Osteocyte (in vitro differentiated cells): ENCODE data around the gene KLRF1. TPM values are rescaled to one million over a fixed set of nuclear protein-coding genes. Genes with fewer than 3 reads are reported as not detected.

Source experiments
- DNase-seq: peaks from one replicate; pipeline ENCODE4 v3.0.0; 2021; ENCODE audit warnings: mixed read lengths; ENCODE audit not compliant: unreplicated experiment; ENCODE audit errors: extremely low spot score
- H3K27ac Mint-ChIP-seq: one replicate; pipeline ENCODE4 v1.8.0; 2021; ENCODE audit warnings: mild to moderate bottlenecking, mixed read lengths; ENCODE audit not compliant: unreplicated experiment
- H3K27me3 Mint-ChIP-seq: one replicate; pipeline ENCODE4 v1.8.0; 2021; ENCODE audit warnings: mixed read lengths; ENCODE audit not compliant: unreplicated experiment
- H3K36me3 Mint-ChIP-seq: one replicate; pipeline ENCODE4 v1.8.0; 2021; ENCODE audit warnings: mixed read lengths; ENCODE audit not compliant: unreplicated experiment
- H3K4me1 Mint-ChIP-seq: one replicate; pipeline ENCODE4 v1.8.0; 2021; ENCODE audit warnings: mixed read lengths; ENCODE audit not compliant: unreplicated experiment
- H3K4me3 Mint-ChIP-seq: one replicate; pipeline ENCODE4 v1.8.0; 2021; ENCODE audit warnings: mild to moderate bottlenecking, moderate library complexity, mixed read lengths; ENCODE audit not compliant: unreplicated experiment
- H3K9me3 Mint-ChIP-seq: one replicate; pipeline ENCODE4 v1.8.0; 2021; ENCODE audit warnings: mixed read lengths; ENCODE audit not compliant: unreplicated experiment
- total RNA-seq: library from RNA; stranded (reverse); gene quantifications from 2 replicates; pipeline ENCODE4 v1.2.1, GENCODE V29; 2021
- TF ChIP-seq, protein P1 (sequence below): fragments of 200-600 bp; sonication (generic); IDR thresholded peaks from 2 replicates; pipeline ENCODE4 v1.5.0; 2021; ENCODE audit warnings: antibody characterized with exemption, mild to moderate bottlenecking, moderate library complexity

The KLRF1 gene
- total RNA-seq, 1 donor from 2014 or later = not detected

DNA sequence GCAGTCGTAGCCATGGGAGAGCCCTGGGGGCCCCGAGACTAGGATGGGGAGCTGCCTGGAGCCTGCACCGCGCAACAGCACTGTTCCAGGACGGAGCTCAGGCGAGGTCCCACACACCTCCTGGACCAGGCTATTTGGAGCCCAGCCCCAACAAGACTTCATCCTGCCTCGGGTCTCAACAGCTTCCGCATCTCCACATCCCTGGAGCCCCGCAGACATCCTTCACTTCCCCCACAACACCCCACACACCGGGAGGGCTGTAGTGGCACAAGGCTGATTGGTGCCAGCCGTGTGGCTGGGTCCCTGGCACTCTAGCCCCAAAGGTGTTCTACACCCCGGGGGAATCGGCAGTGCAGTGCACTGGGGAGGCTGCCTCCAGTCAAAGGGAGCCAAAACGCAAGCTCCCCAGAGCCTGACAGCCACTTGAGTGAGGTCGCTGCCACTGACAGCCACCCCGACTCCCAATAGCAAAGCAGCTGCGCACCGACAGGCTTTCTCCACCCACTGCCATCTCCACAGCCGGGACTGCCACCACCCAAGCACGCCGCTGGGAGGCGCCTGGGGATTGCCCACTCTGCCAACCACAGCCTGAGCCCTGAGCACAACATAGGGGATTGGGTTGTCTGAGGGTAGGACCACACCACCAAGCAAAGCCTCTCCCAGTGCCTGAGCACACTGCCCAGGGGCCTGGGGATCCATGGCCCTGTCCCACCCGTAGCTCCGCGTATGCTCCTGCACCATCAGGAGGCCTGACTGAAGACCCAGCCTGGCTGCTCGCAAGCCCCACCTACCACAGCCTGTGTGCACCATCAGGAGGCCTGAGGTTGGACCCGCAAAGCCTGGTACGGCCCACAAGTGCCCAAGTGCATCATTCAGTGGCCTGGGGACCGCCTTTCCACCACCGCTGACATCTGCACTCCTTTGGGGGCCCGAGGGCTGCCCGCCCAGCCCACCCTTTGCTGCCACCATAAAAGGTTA lies 13.2 kb upstream of the KLRF1 start:
- no peak for DNase-seq
- H3K4me1 Mint-ChIP-seq = no peaks in the 10 kb centered on the region
- no peak overlapping the region for H3K27ac Mint-ChIP-seq
- no peaks in the 10 kb centered on the region for H3K9me3 Mint-ChIP-seq
- H3K36me3 Mint-ChIP-seq = no peaks in the 10 kb centered on the region
- H3K4me3 Mint-ChIP-seq = no peak overlapping the region
- TF ChIP-seq, protein P1, sequence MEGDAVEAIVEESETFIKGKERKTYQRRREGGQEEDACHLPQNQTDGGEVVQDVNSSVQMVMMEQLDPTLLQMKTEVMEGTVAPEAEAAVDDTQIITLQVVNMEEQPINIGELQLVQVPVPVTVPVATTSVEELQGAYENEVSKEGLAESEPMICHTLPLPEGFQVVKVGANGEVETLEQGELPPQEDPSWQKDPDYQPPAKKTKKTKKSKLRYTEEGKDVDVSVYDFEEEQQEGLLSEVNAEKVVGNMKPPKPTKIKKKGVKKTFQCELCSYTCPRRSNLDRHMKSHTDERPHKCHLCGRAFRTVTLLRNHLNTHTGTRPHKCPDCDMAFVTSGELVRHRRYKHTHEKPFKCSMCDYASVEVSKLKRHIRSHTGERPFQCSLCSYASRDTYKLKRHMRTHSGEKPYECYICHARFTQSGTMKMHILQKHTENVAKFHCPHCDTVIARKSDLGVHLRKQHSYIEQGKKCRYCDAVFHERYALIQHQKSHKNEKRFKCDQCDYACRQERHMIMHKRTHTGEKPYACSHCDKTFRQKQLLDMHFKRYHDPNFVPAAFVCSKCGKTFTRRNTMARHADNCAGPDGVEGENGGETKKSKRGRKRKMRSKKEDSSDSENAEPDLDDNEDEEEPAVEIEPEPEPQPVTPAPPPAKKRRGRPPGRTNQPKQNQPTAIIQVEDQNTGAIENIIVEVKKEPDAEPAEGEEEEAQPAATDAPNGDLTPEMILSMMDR = peak; percentile 27
- H3K27me3 Mint-ChIP-seq = peaks cover 19% of the 10 kb centered on the region

DNA sequence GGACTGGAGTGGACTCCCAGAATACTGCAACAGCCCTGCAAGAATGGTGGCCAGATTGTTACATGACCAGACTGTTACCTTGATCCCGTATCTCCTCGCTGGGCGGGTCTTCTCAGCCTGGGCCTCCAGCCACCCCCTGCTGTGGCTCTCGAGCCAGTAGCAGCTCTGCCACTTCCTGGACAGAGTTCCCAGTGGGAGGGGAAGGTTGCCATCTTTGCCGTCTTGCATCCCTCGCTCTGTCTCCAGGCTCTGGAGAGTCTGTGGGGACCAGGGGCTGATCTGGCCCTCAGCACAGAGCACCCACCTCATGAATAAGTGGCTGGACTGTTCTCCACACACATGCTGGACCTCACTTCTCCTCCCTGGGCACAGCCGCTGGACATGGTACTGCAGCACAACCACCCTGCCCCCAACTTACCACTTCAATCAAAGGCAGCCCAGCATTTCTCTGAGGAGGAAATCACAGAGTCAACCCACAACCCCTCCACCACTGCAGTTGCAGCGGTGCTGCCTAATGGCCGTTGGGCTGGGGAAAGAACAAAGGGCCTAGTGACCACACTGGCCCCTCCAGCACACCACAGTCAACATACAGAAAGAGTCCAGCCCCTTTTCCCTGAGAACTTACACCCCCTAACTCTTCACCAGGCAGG lies 6.9 kb upstream of the KLRF1 start:
- Mint-ChIP-seq H3K36me3 (no peaks in the 10 kb centered on the region), H3K9me3 (no peaks in the 10 kb centered on the region), H3K4me3 (no peak overlapping the region), H3K27ac (no peak overlapping the region), H3K27me3 (peaks cover 2% of the 10 kb centered on the region), H3K4me1 (no peaks in the 10 kb centered on the region)
- TF ChIP-seq, protein P1 = no peak
- DNase-seq = no peak

DNA sequence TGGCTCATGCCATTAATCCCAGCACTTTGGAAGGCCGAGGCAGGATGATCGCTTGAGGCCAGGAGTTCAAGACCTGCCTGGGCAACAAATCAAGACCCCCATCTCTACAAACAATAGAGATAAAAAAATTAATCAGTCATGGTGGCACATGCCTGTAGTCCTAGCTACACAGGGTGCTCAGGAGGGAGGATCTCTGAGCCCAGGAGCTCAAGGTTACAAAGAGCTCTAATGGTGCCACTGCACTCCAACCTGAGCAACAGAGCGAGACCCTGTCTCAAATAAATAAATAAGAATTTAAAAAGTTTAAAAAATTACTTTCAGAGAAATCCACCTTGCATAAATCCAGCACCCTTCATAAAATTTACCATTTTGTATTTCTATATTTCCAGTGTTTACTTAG lies 2.2 kb downstream of the KLRF1 start:
- peaks cover 6% of the 10 kb centered on the region for H3K27me3 Mint-ChIP-seq

DNA sequence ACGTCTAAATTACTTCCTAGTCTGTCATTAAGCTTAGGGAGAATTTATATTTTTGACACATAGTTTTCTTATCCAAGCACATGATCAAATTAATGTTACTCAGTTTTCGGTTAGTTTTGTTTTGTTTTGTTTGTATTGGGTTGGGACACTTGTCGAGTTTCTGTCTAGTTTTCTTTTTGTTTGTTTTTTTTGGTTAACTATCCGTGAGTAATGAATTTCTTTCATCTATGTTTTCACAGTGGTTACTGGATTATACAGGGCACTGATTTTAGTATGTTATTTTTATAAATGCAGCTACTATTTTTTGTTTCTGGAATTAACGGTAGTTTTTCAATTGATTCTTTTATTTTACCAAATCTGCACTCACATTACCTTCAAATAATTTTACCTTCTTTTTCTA lies 2.7 kb downstream of the KLRF1 start:
- TF ChIP-seq, protein P1 = no peak
- H3K9me3 Mint-ChIP-seq = no peaks in the 10 kb centered on the region
- H3K4me1 Mint-ChIP-seq = no peaks in the 10 kb centered on the region
- no peak overlapping the region for H3K4me3 Mint-ChIP-seq
- no peak overlapping the region for H3K27ac Mint-ChIP-seq
- H3K36me3 Mint-ChIP-seq = no peaks in the 10 kb centered on the region
- peaks cover 6% of the 10 kb centered on the region for H3K27me3 Mint-ChIP-seq
- no peak for DNase-seq

More for the DNA sequence above, 2.2 kb downstream of the KLRF1 start:
- no peak overlapping the region for H3K27ac Mint-ChIP-seq
- TF ChIP-seq, protein P1 = no peak
- H3K9me3 Mint-ChIP-seq = no peaks in the 10 kb centered on the region
- H3K36me3 Mint-ChIP-seq = no peaks in the 10 kb centered on the region
- H3K4me1 Mint-ChIP-seq = no peaks in the 10 kb centered on the region
- no peak for DNase-seq
- no peak overlapping the region for H3K4me3 Mint-ChIP-seq

DNA sequence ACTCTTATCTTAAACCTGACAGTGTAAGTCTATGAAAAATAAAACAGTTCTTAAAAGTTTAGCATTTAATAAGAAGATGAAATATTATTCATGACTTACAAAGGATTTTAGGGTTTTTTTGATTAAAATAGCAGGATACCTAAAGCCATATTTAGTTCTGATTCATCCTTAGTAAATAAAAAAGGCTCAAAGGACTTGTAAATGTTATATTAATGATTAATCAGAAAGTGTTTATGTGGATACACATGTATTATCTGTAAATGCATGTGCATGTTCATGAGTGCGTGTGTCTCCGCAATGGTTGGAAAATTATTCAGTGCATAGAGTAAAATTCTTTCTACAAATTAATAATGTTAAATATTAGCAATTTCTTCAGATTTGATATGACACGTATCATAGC lies 4.4 kb downstream of the KLRF1 start:
- H3K4me3 Mint-ChIP-seq = no peak overlapping the region
- H3K4me1 Mint-ChIP-seq = no peaks in the 10 kb centered on the region
- H3K27me3 Mint-ChIP-seq = no peaks in the 10 kb centered on the region
- H3K27ac Mint-ChIP-seq = no peak overlapping the region
- DNase-seq = no peak
- no peaks in the 10 kb centered on the region for H3K36me3 Mint-ChIP-seq
- H3K9me3 Mint-ChIP-seq = no peaks in the 10 kb centered on the region
- TF ChIP-seq, protein P1 = no peak
